Measurements from ENCODE around the gene KNDC1.
"Not testable (repeated sequence)": the region's sequence is repeated elsewhere in the genome, so short reads cannot be mapped to it uniquely, and the experiment has no call there.

Gene KNDC1

DNA sequence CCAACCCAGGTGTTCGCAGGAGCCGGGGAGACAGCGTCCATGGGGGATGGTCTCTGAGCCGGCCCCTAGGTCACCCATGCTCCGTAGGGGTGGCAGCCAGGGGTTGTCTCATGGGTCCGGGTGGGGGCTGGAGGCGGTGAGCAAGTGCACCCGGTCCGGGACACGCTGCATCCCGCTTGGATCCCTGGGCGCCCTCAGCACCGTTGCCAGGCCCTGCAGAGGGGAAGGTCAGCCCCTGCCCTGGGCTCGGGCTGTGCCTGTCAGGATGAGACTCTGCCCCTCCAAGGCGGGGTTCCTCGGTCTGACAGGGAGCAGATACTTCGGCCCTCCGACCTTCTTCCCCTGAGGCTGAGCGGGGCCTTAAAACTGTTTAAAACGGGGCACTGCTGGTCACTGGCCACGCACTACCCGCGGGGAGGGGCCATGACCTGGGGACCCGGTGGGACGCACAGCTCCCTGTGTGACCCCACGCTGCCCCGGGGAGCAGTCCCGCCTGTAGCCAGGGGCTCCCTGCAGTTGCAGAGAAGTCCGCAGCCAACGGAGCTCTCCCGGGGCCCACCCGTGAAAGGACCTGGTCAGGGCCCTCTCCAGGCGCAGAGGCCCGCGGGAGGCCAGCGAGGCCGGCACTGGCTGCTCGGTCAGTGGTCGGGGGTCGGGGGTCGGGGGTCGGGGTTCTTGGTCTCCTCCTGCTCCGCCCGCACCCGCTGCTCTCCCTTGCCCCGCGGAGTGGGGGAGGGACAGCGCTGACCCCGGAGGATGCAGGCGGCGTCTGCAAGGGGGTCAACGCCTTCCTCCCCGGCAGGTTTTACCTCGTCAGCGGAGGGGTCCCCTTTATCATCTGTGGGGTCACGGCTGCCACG is 33.4 kb upstream of the KNDC1 start:
- no peak for DNase-seq

DNA sequence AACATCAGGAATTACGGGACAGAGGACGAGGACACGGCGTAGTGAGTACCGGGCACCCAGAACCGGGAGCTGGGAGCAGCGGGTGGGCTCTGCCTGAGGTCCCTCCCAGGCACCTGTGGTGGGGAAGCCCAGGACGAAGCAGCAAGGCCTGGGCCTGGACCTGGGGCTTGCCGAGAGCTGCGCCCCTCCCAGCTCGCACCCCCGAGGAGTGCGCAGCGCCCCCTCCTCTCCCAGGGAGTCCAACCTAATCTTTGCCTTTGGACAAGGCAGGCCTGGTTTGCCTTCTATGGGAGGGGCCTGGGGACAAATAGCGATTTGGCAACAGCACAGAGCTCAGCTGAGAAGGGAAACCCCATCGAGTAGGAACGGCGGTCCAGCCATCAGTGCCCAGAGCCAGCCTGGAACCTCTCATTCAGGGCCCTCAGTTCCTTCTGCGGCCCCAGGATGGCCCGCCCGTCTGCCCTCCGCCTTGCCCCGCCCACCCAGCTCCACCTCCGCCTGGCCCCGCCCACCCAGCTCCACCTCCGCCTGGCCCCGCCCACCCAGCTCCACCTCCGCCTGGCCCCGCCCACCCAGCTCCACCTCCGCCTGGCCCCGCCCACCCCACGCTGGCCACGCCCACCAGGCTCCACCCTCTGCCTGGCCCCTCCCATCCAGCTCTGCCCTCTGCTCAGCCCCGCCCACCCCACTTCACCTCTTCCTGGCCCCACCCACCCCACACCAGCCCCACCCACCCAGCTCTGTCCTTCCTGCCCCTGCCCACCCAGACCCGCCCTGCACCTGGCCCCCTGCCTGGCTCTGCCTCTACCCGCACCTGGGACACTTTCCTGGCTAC is 32.5 kb upstream of the KNDC1 start:
- peak; percentile 31 for DNase-seq

DNA sequence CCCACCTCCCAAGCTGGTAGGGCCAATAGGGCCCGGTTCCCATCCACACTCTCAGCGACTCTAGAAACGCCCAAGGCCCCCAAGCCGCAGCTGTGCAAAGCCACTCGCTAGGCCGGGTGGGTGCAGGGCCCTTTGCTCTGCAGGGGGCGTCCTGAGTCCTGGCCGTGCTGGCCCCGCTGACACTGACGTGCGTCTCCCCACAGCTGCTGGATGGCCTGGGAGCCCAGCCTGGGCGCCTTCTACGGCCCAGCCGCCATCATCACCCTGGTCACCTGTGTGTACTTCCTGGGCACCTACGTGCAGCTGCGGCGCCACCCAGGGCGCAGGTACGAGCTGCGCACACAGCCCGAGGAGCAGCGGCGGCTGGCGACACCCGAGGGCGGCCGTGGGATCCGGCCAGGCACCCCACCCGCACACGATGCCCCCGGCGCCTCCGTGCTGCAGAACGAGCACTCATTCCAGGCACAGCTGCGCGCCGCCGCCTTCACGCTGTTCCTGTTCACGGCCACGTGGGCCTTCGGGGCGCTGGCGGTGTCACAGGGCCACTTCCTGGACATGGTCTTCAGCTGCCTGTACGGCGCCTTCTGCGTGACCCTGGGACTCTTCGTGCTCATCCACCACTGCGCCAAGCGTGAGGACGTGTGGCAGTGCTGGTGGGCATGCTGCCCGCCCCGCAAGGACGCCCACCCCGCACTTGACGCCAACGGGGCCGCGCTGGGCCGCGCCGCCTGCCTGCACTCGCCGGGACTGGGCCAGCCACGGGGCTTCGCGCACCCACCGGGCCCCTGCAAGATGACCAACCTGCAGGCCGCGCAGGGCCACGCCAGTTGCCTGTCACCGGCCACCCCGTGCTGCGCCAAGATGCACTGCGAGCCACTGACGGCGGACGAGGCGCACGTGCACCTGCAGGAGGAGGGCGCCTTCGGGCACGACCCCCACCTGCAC is 31.6 kb upstream of the KNDC1 start:
- DNase-seq, result no peak

DNA sequence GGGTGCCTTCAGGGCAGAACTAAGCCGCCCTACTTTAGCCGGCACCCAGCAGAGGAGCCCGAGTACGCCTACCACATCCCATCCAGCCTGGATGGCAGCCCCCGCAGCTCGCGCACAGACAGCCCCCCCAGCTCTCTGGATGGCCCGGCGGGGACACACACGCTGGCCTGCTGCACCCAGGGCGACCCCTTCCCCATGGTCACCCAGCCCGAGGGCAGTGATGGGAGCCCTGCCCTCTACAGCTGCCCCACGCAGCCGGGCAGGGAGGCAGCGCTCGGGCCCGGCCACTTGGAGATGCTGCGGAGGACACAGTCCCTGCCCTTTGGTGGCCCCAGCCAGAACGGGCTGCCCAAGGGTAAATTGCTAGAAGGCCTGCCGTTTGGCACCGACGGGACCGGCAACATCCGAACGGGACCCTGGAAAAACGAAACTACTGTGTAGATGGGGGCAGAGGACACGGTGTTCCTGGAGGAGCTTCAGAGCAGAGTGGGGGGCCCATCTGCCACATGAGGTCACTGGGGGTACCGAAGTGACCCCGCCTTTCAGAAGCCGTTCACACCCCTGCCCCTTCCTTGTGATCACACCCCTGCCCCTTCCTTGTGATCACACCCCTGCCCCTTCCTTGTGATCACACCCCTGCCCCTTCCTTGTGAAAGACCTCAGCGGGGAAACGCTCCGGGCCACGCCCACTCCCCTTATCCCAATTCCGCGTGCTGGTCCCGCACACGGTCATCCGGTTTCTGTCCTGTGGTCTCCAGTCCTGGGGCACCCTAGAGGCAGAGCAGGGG is 30.8 kb upstream of the KNDC1 start:
- DNase-seq, result no peak

GRCh38 chr10:133129859-133130495 is 30.0 kb upstream of the KNDC1 start:
- no peak for DNase-seq

DNA sequence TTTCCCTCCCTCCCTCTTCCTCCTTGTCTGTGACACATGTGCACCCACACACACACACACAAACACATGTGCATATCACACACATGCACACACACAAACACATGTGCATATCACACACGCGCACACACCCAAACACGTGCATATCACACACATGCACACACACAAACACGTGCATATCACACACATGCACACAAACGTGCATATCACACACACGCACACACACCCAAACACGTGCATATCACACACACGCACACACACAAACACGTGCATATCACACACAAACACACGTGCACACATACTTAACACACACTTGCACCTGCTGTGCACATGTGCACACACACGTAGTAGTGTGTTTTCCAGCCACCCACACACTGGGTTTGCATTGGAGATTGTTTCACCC is 29.4 kb upstream of the KNDC1 start:
- DNase-seq, result no peak

GRCh38 chr10:133131053-133131452 is 29.0 kb upstream of the KNDC1 start:
- DNase-seq, result no peak

GRCh38 chr10:133131734-133132472 is 28.1 kb upstream of the KNDC1 start:
- no peak for DNase-seq

GRCh38 chr10:133132473-133133291 is 27.3 kb upstream of the KNDC1 start:
- DNase-seq, result no peak

DNA sequence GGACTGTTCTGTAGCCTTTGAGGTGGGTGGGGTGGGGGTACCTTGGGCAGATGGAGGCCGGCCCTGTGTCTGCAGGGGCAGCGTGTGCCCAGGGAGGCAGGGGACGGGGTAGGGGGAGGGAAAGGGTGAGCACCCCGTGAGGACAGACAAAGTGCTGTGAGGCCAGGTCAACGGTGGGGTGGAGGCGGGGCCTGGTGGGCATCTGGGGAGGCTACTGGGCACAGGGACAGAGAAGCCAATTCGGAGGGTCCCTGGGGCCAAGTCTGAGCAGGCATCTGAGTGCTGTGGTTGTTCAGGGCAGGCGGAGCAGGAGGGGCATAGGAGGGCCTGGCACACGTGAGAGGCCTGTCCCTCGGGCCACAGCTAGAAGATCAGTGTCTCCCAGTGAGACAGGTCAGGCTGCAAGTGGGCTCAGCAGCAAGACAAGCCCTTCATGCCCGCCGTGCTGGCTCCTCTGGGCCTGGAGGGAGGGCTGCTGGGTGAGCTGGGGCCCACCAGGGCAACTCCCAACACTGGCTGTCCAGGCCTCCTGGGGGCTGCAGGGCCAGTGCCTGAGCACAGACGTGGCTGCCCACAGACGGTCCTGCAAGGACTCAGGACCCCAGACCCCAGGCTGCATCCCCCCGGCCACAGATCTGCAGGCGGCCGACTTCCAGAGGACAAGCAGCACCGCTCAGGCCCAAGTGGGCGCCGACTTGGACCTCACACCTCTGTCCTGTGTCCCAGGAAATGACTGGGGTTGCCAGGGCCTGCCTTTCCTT is 26.4 kb upstream of the KNDC1 start:
- DNase-seq, result no peak

- no peak for DNase-seq
Measured at GRCh38 chr10:133134411-133135115, 25.5 kb upstream of the KNDC1 start.

DNA sequence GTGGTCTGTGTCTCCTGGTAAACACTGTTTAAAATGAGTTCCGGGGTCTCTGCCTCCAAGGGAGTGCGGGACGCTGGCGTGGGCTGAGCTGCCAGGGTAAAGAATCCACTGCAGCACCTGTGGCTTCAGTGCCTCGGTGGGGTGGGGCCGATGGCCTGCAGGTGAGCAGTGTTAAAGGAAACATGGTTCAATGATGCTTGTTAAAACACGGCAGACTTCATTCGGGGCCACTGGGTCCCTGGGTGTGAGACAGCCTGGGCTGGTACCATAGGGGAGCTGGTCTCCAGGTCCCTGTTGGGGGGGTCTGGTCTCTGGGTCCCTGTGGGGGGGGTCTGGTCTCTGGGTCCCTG is 24.9 kb upstream of the KNDC1 start:
- no peak for DNase-seq

DNA sequence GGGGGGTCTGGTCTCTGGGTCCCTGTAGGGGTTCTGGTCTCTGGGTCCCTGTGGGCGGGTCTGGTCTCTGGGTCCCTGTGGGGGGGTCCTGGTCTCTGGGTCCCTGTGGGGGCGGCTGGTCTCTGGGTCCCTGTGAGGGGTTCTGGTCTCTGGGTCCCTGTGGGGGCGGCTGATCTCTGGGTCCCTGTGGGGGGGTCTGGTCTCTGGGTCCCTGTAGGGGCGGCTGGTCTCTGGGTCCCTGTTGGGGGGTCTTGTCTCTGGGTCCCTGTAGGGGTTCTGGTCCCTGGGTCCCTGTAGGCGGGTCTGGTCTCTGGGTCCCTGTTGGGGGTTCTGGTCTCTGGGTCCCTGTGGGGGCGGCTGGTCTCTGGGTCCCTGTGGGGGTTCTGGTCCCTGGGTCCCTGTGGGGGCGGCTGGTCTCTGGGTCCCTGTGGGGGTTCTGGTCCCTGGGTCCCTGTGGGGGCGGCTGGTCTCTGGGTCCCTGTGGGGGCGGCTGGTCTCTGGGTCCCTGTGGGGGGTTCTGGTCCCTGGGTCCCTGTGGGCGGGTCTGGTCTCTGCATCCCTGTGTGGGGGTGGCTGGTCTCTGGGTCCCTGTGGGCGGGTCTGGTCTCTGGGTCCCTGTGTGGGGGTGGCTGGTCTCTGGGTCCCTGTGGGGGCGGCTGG is 22.4 kb upstream of the KNDC1 start:
- not testable (repeated sequence) for DNase-seq

GRCh38 chr10:133139551-133140065 is 20.4 kb upstream of the KNDC1 start:
- no peak for DNase-seq

DNA sequence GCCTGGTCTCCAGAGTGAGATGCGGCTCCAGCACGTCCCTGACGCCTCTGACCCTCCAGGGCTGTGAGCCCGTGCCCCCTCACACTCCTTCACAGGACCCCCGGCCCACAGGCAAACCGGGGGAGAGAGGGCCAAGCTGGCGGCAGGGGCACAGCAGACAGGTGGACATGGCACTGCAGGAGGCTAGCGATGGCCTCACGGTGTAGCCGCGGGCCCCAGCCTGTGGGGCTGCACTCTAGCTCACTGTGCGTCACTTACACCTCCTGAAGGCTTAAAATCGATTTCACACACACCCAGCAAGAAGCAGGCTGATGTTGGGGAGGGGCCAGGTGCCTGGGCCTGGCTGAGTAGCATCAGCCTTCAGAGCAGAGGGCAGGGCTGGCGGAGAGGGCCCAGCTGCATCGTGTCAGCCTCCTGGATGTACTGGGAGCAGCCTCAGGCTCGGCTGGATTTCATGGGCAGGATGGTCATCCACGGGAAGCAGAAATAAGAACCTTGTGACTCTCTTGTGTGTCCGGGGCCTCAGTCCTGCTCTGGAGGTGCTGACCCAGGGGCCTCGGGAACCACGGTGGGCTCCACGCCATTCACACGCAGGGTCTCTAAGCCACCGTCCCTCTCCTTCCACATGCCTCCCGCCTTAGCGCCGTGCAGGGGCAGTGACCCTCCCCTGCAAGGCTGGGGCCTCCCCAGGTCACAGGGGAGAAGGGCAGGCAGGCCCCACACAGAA is 19.4 kb upstream of the KNDC1 start:
- no peak for DNase-seq

DNA sequence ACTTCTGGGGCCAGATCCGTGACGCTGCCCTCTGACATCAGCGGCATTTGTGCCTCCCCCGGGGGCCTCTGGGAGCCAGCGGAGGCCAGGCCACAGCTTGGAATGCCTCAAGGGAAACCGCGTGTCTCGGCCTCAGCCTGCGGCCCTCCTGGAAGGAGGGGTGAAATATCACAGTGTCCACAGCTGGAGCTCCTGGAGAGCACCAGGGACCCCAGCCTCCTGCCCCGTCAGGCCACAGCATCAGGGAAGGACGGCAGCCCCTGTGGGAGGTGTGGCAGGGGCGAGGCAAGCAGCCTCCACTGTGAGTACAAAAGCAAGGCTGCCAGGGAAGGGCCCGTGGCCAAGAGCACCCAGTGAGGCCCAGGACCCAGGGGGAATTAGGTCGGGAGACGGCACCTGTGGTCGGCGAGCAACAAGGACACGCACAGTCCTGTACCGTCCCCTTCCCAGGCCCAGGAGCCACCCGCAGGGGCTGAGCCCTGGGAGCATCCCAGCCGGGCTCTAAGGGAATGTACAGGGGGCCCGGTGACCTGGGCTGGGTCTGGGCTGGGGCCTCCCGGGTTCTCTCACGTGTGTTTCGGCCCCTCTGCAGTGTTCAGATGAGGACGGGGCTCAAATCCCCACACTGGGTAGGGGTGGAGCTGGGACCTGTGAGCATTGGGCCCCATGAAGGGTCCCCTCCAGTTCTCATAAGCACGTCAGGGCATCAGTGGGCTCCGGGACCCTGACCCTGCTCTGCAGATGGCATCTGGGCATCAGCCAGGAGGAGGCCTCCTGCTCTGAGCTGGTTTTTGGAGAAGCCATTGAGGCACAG is 18.7 kb upstream of the KNDC1 start:
- DNase-seq, result no peak

Data from T1000 (cell line).